ENCODE results near the gene TFF1. TPM values are rescaled to one million over a fixed set of nuclear protein-coding genes. Genes with fewer than 3 reads are reported as not detected.

Gene TFF1
- total and polyA plus RNA-seq, 12 donors, result not detected

DNA sequence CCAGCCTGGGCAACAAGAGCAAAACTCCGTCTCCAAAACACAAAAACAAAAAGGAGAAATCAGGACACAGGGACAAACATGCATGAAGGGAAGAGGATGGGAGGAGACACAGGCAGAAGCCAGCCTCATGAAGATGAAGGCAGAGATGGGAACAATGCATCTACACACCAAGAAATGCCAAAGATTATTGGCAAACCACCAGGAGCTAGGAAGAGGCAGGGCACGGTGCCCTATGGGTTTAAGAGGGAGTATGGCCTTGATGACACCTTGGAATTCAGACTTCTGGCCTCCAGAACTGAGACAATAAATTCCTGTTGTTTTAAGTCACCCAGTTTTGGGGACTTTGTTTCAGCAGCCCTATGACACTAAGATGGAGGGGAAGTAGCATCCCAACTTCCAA, 24.4 kb upstream of the TFF1 start:
- ATAC-seq (no peak), DNase-seq (no peak)
- Histone ChIP-seq H3K4me3 (no peak overlapping the region), H3K9me3 (no peaks in the 10 kb centered on the region), H3K27ac (no peak overlapping the region), H3K4me1 (peaks cover 0 to 13% (median 0%) of the 10 kb centered on the region in 9 donors), H3K36me3 (no peaks in the 10 kb centered on the region), H3K27me3 (peaks cover 0 to 14% (median 0%) of the 10 kb centered on the region in 7 donors)
- WGBS, 2 donors, result 54 to 69% methylated on average over 2 of the region's 2 CpGs
- intact Hi-C loops (cut with DNase I), result loop anchor here in 1 of 10 donors (5.0 kb wide), 1 partner anchor 582 kb away; the partner anchor contains the start of gene PKNOX1
- TF ChIP-seq, protein P1, sequence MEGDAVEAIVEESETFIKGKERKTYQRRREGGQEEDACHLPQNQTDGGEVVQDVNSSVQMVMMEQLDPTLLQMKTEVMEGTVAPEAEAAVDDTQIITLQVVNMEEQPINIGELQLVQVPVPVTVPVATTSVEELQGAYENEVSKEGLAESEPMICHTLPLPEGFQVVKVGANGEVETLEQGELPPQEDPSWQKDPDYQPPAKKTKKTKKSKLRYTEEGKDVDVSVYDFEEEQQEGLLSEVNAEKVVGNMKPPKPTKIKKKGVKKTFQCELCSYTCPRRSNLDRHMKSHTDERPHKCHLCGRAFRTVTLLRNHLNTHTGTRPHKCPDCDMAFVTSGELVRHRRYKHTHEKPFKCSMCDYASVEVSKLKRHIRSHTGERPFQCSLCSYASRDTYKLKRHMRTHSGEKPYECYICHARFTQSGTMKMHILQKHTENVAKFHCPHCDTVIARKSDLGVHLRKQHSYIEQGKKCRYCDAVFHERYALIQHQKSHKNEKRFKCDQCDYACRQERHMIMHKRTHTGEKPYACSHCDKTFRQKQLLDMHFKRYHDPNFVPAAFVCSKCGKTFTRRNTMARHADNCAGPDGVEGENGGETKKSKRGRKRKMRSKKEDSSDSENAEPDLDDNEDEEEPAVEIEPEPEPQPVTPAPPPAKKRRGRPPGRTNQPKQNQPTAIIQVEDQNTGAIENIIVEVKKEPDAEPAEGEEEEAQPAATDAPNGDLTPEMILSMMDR (IDR thresholded peaks at IDR 0.05), result no peak

DNA sequence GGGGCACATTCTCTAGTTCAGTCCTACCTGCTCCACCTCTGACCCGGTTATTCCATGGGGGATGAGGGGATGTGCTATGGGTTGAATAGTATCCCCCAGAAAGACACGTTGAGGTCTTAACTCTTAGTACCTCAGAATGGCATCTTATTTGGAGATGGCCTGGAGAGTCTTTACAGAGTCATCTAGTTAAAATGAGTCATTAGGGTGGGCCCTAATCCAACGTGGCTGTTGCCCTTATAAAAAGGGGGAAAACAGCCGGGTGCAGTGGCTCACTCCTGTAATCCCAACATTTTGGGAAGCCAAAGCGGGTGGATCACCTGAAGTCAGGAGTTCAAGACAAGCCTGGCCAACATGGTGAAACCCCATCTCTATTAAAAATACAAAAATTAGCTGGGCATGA, 23.9 kb upstream of the TFF1 start:
- ATAC-seq (no peak), DNase-seq (no peak)
- intact Hi-C loops (cut with DNase I), result loop anchor here in 1 of 10 donors (5.0 kb wide), 1 partner anchor 582 kb away; the partner anchor contains the start of gene PKNOX1
- peaks cover 0 to 13% (median 0%) of the 10 kb centered on the region in 7 donors for H3K27me3 ChIP-seq
- 79 to 83% methylated on average over 5 of the region's 5 CpGs for WGBS, 2 donors
- no peaks in the 10 kb centered on the region for H3K9me3 ChIP-seq
- H3K4me1 ChIP-seq, result peaks cover 0 to 13% (median 0%) of the 10 kb centered on the region in 9 donors
- H3K27ac ChIP-seq, result no peak overlapping the region
- H3K36me3 ChIP-seq, result no peaks in the 10 kb centered on the region
- TF ChIP-seq, protein P1 (IDR thresholded peaks at IDR 0.05), result no peak
- no peak overlapping the region for H3K4me3 ChIP-seq

DNA sequence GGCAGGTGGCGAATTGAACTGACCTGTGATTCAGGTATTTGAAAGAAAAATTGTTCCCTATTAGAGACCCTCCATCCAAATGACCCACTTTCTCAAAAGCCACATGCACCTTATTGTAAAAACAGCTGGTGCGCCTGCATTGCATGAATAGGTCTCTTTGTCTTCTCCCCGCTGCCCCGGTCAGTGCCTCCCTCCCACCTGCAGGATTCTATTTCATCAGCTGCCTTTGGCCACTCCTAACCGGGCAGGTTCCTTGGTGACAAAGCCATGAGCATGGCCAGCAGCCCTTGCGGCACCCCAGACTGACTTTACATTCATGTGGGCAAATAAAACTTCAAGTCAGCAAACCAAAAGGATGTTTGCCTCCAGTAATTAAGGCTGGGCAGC, 23.1 kb upstream of the TFF1 start:
- TF ChIP-seq, protein P1 (IDR thresholded peaks at IDR 0.05), result no peak
- WGBS, 2 donors, result 68 to 69% methylated on average over 6 of the region's 6 CpGs
- peaks cover 0 to 8% (median 0%) of the 10 kb centered on the region in 7 donors for H3K27me3 ChIP-seq
- ATAC-seq (no peak), DNase-seq (no peak)
- H3K4me3 ChIP-seq, result no peak overlapping the region
- H3K4me1 ChIP-seq, result peaks cover 0 to 13% (median 0%) of the 10 kb centered on the region in 9 donors
- intact Hi-C loops (cut with DNase I), result no loop called here
- H3K27ac ChIP-seq, result no peak overlapping the region
- H3K36me3 ChIP-seq, result no peaks in the 10 kb centered on the region
- H3K9me3 ChIP-seq, result no peaks in the 10 kb centered on the region

DNA sequence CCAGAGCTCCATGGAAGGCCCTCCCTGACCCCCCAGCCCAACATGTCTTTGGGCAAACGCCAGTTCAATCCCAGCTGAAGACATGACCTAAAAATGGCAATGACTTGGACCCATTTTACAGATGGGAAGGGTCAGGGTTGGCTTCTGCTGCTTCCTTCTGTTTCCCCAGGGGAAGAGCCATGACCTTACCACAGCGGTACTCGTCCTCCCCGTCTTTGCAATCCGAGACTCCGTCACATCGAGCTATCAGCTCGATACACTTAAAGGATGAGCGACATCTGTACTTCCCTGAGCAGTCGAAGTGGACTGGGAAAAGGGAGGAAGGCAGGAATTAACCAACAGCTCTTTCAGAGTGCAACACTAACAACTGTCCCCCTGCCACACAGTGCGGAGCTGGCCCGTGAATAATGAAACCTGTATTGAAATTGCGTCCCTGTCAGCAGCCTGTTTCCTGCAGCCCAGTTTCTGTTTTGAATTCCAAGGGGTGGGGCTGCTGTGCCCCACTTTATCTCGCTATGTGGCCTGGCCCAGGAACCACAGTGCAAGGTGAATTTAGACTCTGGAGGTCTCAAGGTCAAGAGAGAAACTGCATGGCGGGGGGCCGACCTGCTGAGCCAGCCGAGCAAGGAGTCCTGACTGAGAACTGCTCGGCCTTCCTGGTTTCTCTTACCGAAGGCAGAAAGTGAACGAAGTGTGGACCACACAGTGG, 22.6 kb upstream of the TFF1 start:
- H3K27me3 ChIP-seq, result peaks cover 0 to 9% (median 0%) of the 10 kb centered on the region in 7 donors
- DNase-seq (no peak), ATAC-seq (peak in 1 of 8 donors; percentile 31)
- H3K36me3 ChIP-seq, result no peaks in the 10 kb centered on the region
- H3K4me1 ChIP-seq, result peaks cover 0 to 13% (median 0%) of the 10 kb centered on the region in 9 donors
- no peak overlapping the region for H3K27ac ChIP-seq
- H3K9me3 ChIP-seq, result no peaks in the 10 kb centered on the region
- 41 to 47% methylated on average over 20 of the region's 20 CpGs for WGBS, 2 donors
- TF ChIP-seq, protein P1 (IDR thresholded peaks at IDR 0.05), result no peak
- intact Hi-C loops (cut with DNase I), result no loop called here
- H3K4me3 ChIP-seq, result no peak overlapping the region
